HG03342 (cell line): ENCODE data around the gene ZNF536.
"Not testable (repeated sequence)": the region's sequence is repeated elsewhere in the genome, so short reads cannot be mapped to it uniquely, and the experiment has no call there.

ENCODE experiments used
- ATAC-seq: cut with Tn5 transposase; IDR thresholded peaks from one replicate; pipeline ENCODE4 v1.9.1; 2021; ENCODE audit warnings: mild to moderate bottlenecking, moderate library complexity; ENCODE audit not compliant: unreplicated experiment

ZNF536 gene

GRCh38 chr19:30340771-30341561 is 31.2 kb upstream of the ZNF536 start:
- no peak for ATAC-seq

- ATAC-seq = no peak
These were observed 30.5 kb upstream of the ZNF536 start for GRCh38 chr19:30341611-30342201.

GRCh38 chr19:30342901-30343300 is 29.3 kb upstream of the ZNF536 start:
- ATAC-seq = no peak

GRCh38 chr19:30344446-30345425 is 27.4 kb upstream of the ZNF536 start:
- no peak for ATAC-seq

- no peak for ATAC-seq
These were observed 26.5 kb upstream of the ZNF536 start for GRCh38 chr19:30345686-30346085.

- not testable (repeated sequence) for ATAC-seq
These were observed 25.7 kb upstream of the ZNF536 start for GRCh38 chr19:30346468-30346867.

GRCh38 chr19:30349131-30349730 is 23.0 kb upstream of the ZNF536 start:
- no peak for ATAC-seq

- no peak for ATAC-seq
These were observed 21.2 kb upstream of the ZNF536 start for GRCh38 chr19:30350692-30351663.

GRCh38 chr19:30351774-30352173 is 20.4 kb upstream of the ZNF536 start:
- no peak for ATAC-seq

- ATAC-seq = no peak
These were observed 18.7 kb upstream of the ZNF536 start for GRCh38 chr19:30353394-30353945.

GRCh38 chr19:30355586-30355985 is 16.6 kb upstream of the ZNF536 start:
- no peak for ATAC-seq

GRCh38 chr19:30356951-30357579 is 15.1 kb upstream of the ZNF536 start:
- ATAC-seq = no peak

- no peak for ATAC-seq
These were observed 14.6 kb upstream of the ZNF536 start for GRCh38 chr19:30357580-30357954.

GRCh38 chr19:30358319-30358718 is 13.9 kb upstream of the ZNF536 start:
- no peak for ATAC-seq

- ATAC-seq = no peak
These were observed 13.2 kb upstream of the ZNF536 start for GRCh38 chr19:30358821-30359580.

GRCh38 chr19:30359936-30360335 is 12.2 kb upstream of the ZNF536 start:
- no peak for ATAC-seq

GRCh38 chr19:30360376-30361106 is 11.6 kb upstream of the ZNF536 start:
- no peak for ATAC-seq

- no peak for ATAC-seq
These were observed 11.1 kb upstream of the ZNF536 start for GRCh38 chr19:30361107-30361447.
